A549 treated with Mapracorat at 1 μM for 4 hours (cell line): Measurements from ENCODE around the gene PLA2G3. TPM values are rescaled to one million over a fixed set of nuclear protein-coding genes. Genes with fewer than 3 reads are reported as not detected.

Source experiments
- total RNA-seq: library from RNA; stranded (reverse); fragments of 200-300 nt; extraction: Qiagen RNA extraction; gene quantifications from 5 replicates; pipeline ENCODE4 v1.2.3, GENCODE V29; 2022

The PLA2G3 gene, protein sequence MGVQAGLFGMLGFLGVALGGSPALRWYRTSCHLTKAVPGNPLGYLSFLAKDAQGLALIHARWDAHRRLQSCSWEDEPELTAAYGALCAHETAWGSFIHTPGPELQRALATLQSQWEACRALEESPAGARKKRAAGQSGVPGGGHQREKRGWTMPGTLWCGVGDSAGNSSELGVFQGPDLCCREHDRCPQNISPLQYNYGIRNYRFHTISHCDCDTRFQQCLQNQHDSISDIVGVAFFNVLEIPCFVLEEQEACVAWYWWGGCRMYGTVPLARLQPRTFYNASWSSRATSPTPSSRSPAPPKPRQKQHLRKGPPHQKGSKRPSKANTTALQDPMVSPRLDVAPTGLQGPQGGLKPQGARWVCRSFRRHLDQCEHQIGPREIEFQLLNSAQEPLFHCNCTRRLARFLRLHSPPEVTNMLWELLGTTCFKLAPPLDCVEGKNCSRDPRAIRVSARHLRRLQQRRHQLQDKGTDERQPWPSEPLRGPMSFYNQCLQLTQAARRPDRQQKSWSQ
- not detected in 5 replicates for total RNA-seq

GRCh38 chr22:31139866-31140716 lies at the start of gene PLA2G3:
TSS of gene PLA2G3 (minus strand) at chr22:31140508. CDS start at chr22:31140354, 154 bp downstream.

DNA sequence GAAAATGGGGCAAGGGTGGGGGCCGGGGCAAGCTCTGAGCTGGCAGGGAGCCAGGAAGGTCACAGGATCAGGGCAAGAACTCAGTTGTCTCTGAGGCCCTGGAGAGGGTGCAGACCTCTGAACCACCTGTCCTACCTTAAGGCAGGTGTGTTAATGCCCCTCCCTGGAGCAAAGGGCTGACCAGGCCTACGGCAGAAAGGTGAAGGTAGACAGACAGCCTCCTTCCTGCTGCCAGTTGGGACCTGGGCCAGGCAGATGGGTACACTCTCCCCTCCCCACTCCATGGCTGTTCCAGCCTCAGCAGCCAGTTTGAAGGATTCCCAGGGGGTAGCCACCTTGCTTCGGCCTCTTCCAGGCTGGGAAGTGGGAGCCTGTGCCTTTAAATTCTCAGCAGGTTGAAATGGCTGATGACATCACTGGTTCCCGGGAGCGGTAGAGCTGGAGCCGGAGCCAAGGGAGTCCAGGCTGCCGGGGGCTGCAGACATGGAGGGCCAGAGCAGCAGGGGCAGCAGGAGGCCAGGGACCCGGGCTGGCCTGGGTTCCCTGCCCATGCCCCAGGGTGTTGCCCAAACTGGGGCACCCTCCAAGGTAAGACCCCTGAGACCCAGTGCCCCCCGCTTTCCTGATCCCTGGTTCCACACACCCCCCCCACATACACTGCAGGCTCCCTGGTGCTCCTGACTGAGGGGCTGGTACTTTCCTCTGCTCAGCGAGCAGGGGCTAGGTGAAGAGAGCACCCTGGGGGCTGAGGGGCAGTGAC lies 17.6 kb downstream of the PLA2G3 start, which contains the start of gene INPP5J:
Gene INPP5J, plus strand, starts transcription at position 435 of the 760 bp plus-strand sequence. Its CDS starts 49 bp downstream, at position 484.

DNA sequence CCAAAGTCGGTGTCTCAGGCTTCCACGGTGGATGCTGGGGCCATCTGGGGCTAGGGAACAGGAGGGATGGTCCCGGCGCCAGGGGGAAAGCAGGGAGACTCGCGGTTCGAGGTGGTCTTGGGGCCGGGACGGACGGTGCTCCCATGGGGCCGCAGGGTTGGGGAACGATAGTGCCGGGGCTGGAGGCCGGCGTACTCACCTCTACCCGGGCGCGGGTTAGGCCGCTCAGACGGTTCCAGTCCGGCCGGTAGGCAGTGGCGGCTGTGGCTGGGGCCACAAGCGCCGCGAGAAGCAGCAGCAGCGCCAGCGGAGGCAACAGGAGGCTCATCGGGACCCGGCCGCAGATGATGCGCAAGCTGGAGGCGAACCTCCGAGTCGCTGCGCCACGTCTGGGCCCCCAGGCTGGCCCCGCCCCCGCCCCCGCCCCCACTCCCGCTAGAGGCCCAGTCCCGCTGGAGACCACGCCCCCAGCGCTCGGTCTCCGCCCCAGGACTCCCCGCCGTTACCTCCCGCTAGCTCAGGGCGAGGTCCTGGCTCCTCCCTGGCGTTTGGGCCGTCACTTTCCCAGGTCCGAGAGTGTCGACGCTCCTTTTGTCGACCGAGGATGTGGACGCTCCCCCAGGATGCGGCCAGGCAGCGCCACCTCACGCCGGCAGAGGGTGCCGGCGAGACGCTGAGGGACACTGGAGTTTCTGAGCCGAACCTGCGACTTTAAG lies 33.0 kb downstream of the PLA2G3 start, which contains the start of gene SELENOM:
Gene SELENOM, minus strand, starts transcription at position 391 of the 716 bp plus-strand sequence. Its CDS starts 63 bp downstream, at position 328.

Other genes with a start within 250 kb of the PLA2G3 start
- gene MORC2, start 171.7 kb downstream of the PLA2G3 start, total RNA-seq = 11.8 to 13.8 TPM (median 13.2 TPM) in 5 replicates
- 25.1 to 29.3 TPM (median 26.6 TPM) in 5 replicates for gene TUG1, start 171.2 kb downstream of the PLA2G3 start, total RNA-seq
- gene SMTN, start 59.2 kb downstream of the PLA2G3 start, total RNA-seq = 23.2 to 32.1 TPM (median 26.6 TPM) in 5 replicates
- 55.2 to 75.8 TPM (median 69.0 TPM) in 5 replicates for gene SELENOM, start 32.9 kb downstream of the PLA2G3 start, total RNA-seq
- gene INPP5J, start 17.5 kb downstream of the PLA2G3 start, total RNA-seq = 0.44 to 0.56 TPM (median 0.54 TPM) in 5 replicates
- gene RNF185, start 19.7 kb upstream of the PLA2G3 start, total RNA-seq = 22.7 to 25.9 TPM (median 25.3 TPM) in 5 replicates
- 7.4 to 9.0 TPM (median 7.7 TPM) in 5 replicates for gene LIMK2, start 71.8 kb upstream of the PLA2G3 start, total RNA-seq
- 0.73 to 1.2 TPM (median 0.78 TPM) in 5 replicates for gene PIK3IP1, start 152.0 kb upstream of the PLA2G3 start, total RNA-seq
- gene PATZ1, start 205.8 kb upstream of the PLA2G3 start, total RNA-seq = 17.2 to 21.8 TPM (median 21.5 TPM) in 5 replicates